ENCODE results near the gene GINM1.

The GINM1 gene
- total RNA-seq, result 18.9 to 36.9 (median 28.2) reads per million in 9 experiments

- Mint-ChIP-seq H3K4me3 (peak within 1 kb of the TSS; percentile 93 to 94), H3K27me3 (peaks cover 0 to 4% of the 10 kb centered on the region in 2 donors), H3K9me3 (no peaks in the 10 kb centered on the region), H3K4me1 (ENCODE audit: low read depth in 2 of 2) (peaks cover 5 to 14% of the 10 kb centered on the region in 2 donors), H3K27ac (peak within 1 kb of the TSS; percentile 88 to 91), H3K36me3 (ENCODE audit: insufficient read depth) (peaks cover 17% of the 10 kb centered on the region)
- DNase-seq (peak; percentile 95 to 97 (median 97)), ATAC-seq (replicated peaks) (peak; percentile 79)
These were observed at the start of gene GINM1 for GRCh38 chr6:149565527-149566409. Gene GINM1 (plus strand): TSS chr6:149566375. CDS start chr6:149566415, 40 bp downstream.

GRCh38 chr6:149529650-149530049 is 36.5 kb upstream of the GINM1 start:
- Mint-ChIP-seq H3K4me1 (ENCODE audit: low read depth in 2 of 2) (peaks cover 3 to 6% of the 10 kb centered on the region in 2 donors), H3K36me3 (ENCODE audit: insufficient read depth) (peaks cover 92% of the 10 kb centered on the region), H3K9me3 (no peaks in the 10 kb centered on the region), H3K27me3 (no peaks in the 10 kb centered on the region), H3K4me3 (no peak overlapping the region), H3K27ac (peak overlapping the region in 1 of 2 donors; percentile 28)
- DNase-seq (no peak), ATAC-seq (replicated peaks) (no peak)

- peaks cover 2 to 3% of the 10 kb centered on the region in 2 donors for H3K4me1 Mint-ChIP-seq (ENCODE audit: low read depth in 2 of 2)
- H3K9me3 Mint-ChIP-seq, result no peaks in the 10 kb centered on the region
- H3K36me3 Mint-ChIP-seq (ENCODE audit: insufficient read depth), result peaks cover 96% of the 10 kb centered on the region
- no peak for ATAC-seq (replicated peaks)
- H3K4me3 Mint-ChIP-seq, result no peak overlapping the region
- H3K27ac Mint-ChIP-seq, result no peak overlapping the region
- no peak for DNase-seq
- H3K27me3 Mint-ChIP-seq, result no peaks in the 10 kb centered on the region
These were observed 31.4 kb upstream of the GINM1 start for GRCh38 chr6:149534742-149535141.

GRCh38 chr6:149541139-149541538 is 25.0 kb upstream of the GINM1 start:
- H3K27ac Mint-ChIP-seq, result no peak overlapping the region

GRCh38 chr6:149544646-149545257 is 21.4 kb upstream of the GINM1 start:
- no peak for ATAC-seq (replicated peaks)
- Mint-ChIP-seq H3K27me3 (peaks cover 0 to 8% of the 10 kb centered on the region in 2 donors), H3K4me3 (peak overlapping the region; percentile 93 to 95), H3K9me3 (no peaks in the 10 kb centered on the region), H3K27ac (peak overlapping the region; percentile 99 to 100), H3K4me1 (ENCODE audit: low read depth in 2 of 2) (peaks cover 28 to 33% of the 10 kb centered on the region in 2 donors), H3K36me3 (ENCODE audit: insufficient read depth) (peaks cover 47% of the 10 kb centered on the region)
- DNase-seq, result no peak

More at GRCh38 chr6:149541139-149541538, 25.0 kb upstream of the GINM1 start:
- Mint-ChIP-seq H3K9me3 (no peaks in the 10 kb centered on the region), H3K27me3 (no peaks in the 10 kb centered on the region), H3K36me3 (ENCODE audit: insufficient read depth) (peaks cover 70% of the 10 kb centered on the region), H3K4me1 (ENCODE audit: low read depth in 2 of 2) (peaks cover 25 to 31% of the 10 kb centered on the region in 2 donors), H3K4me3 (no peak overlapping the region)
- no peak for ATAC-seq (replicated peaks)
- DNase-seq, result no peak

GRCh38 chr6:149545258-149545753 is 20.9 kb upstream of the GINM1 start:
- Mint-ChIP-seq H3K4me3 (peak overlapping the region; percentile 93 to 95), H3K4me1 (ENCODE audit: low read depth in 2 of 2) (peaks cover 28 to 33% of the 10 kb centered on the region in 2 donors), H3K9me3 (no peaks in the 10 kb centered on the region), H3K27ac (peak overlapping the region; percentile 99 to 100), H3K36me3 (ENCODE audit: insufficient read depth) (peaks cover 43% of the 10 kb centered on the region), H3K27me3 (peaks cover 0 to 8% of the 10 kb centered on the region in 2 donors)
- ATAC-seq (replicated peaks) (peak; percentile 60), DNase-seq (peak; percentile 65 to 74 (median 70))

- H3K4me3 Mint-ChIP-seq, result peak within 1 kb of the TSS; percentile 93 to 95
- H3K27ac Mint-ChIP-seq, result peak within 1 kb of the TSS; percentile 99 to 100
- H3K27me3 Mint-ChIP-seq, result peaks cover 0 to 9% of the 10 kb centered on the region in 2 donors
- peaks cover 28 to 33% of the 10 kb centered on the region in 2 donors for H3K4me1 Mint-ChIP-seq (ENCODE audit: low read depth in 2 of 2)
- DNase-seq, result peak; percentile 97 to 98 (median 98)
- ATAC-seq (replicated peaks), result peak; percentile 86
- peaks cover 39% of the 10 kb centered on the region for H3K36me3 Mint-ChIP-seq (ENCODE audit: insufficient read depth)
- H3K9me3 Mint-ChIP-seq, result no peaks in the 10 kb centered on the region
These were observed 20.3 kb upstream of the GINM1 start, which contains the start of gene PPIL4 for GRCh38 chr6:149545754-149546471. Gene PPIL4 (minus strand): TSS chr6:149546043. CDS start chr6:149546005, 38 bp downstream.

- H3K4me3 Mint-ChIP-seq, result no peak overlapping the region
- DNase-seq, result no peak
- peaks cover 0 to 5% of the 10 kb centered on the region in 2 donors for H3K4me1 Mint-ChIP-seq (ENCODE audit: low read depth in 2 of 2)
These were observed 14.3 kb upstream of the GINM1 start for GRCh38 chr6:149551920-149552319.

GRCh38 chr6:149558029-149558428 is 8.1 kb upstream of the GINM1 start:
- no peak overlapping the region for H3K4me3 Mint-ChIP-seq
- no peaks in the 10 kb centered on the region for H3K9me3 Mint-ChIP-seq
- no peaks in the 10 kb centered on the region for H3K4me1 Mint-ChIP-seq (ENCODE audit: low read depth in 2 of 2)
- ATAC-seq (replicated peaks), result no peak
- H3K27ac Mint-ChIP-seq, result no peak overlapping the region
- no peak for DNase-seq
- no peaks in the 10 kb centered on the region for H3K36me3 Mint-ChIP-seq (ENCODE audit: insufficient read depth)
- H3K27me3 Mint-ChIP-seq, result peaks cover 29 to 42% of the 10 kb centered on the region in 2 donors

More at GRCh38 chr6:149551920-149552319, 14.3 kb upstream of the GINM1 start:
- Mint-ChIP-seq H3K9me3 (no peaks in the 10 kb centered on the region), H3K27me3 (peaks cover 31 to 53% of the 10 kb centered on the region in 2 donors), H3K36me3 (ENCODE audit: insufficient read depth) (peaks cover 6% of the 10 kb centered on the region), H3K27ac (no peak overlapping the region)
- ATAC-seq (replicated peaks), result no peak

GRCh38 chr6:149559389-149559788 is 6.8 kb upstream of the GINM1 start:
- H3K36me3 Mint-ChIP-seq (ENCODE audit: insufficient read depth), result no peaks in the 10 kb centered on the region

GRCh38 chr6:149560736-149561135 is 5.4 kb upstream of the GINM1 start:
- Mint-ChIP-seq H3K27me3 (peaks cover 7 to 18% of the 10 kb centered on the region in 2 donors), H3K4me3 (no peak overlapping the region), H3K27ac (no peak overlapping the region), H3K4me1 (ENCODE audit: low read depth in 2 of 2) (peaks cover 0 to 6% of the 10 kb centered on the region in 2 donors), H3K36me3 (ENCODE audit: insufficient read depth) (peaks cover 9% of the 10 kb centered on the region), H3K9me3 (no peaks in the 10 kb centered on the region)
- DNase-seq, result peak in 1 of 3 experiments; percentile 15
- ATAC-seq (replicated peaks), result peak; percentile 14

More at GRCh38 chr6:149559389-149559788, 6.8 kb upstream of the GINM1 start:
- no peak for DNase-seq
- no peak for ATAC-seq (replicated peaks)
- Mint-ChIP-seq H3K4me3 (no peak overlapping the region), H3K9me3 (no peaks in the 10 kb centered on the region), H3K27ac (no peak overlapping the region), H3K4me1 (ENCODE audit: low read depth in 2 of 2) (no peaks in the 10 kb centered on the region), H3K27me3 (peaks cover 20 to 32% of the 10 kb centered on the region in 2 donors)

- peaks cover 5 to 14% of the 10 kb centered on the region in 2 donors for H3K4me1 Mint-ChIP-seq (ENCODE audit: low read depth in 2 of 2)
- DNase-seq, result no peak
These were observed 2.8 kb upstream of the GINM1 start for GRCh38 chr6:149563203-149563927.

More at GRCh38 chr6:149563203-149563927, 2.8 kb upstream of the GINM1 start:
- Mint-ChIP-seq H3K9me3 (no peaks in the 10 kb centered on the region), H3K4me3 (no peak overlapping the region), H3K27ac (no peak overlapping the region), H3K27me3 (peaks cover 6 to 10% of the 10 kb centered on the region in 2 donors), H3K36me3 (ENCODE audit: insufficient read depth) (peaks cover 11% of the 10 kb centered on the region)
- no peak for ATAC-seq (replicated peaks)
